Stimulated activated CD4-positive, alpha-beta T cell treated with anti-CD3 and anti-CD28 coated beads, Interleukin-2, amount 100 ng/mL, for 48 hours (primary cell): ENCODE results near the gene MAFG.

Experiments used
- DNase-seq, 2 donors: peaks; one replicate each; pipeline ENCODE4 v3.0.0-alpha.2; 2020

MAFG gene

GRCh38 chr17:81907219-81908145 is 20.1 kb downstream of the MAFG start:
- DNase-seq = no peak

- DNase-seq = no peak
These were observed 20.9 kb downstream of the MAFG start for GRCh38 chr17:81906476-81907218.

- no peak for DNase-seq
These were observed 21.5 kb downstream of the MAFG start for GRCh38 chr17:81905993-81906392.

- no peak for DNase-seq
These were observed 22.1 kb downstream of the MAFG start for GRCh38 chr17:81905424-81905875.

GRCh38 chr17:81904600-81905423 is 22.7 kb downstream of the MAFG start:
- DNase-seq = no peak

GRCh38 chr17:81903896-81904599 is 23.5 kb downstream of the MAFG start:
- no peak for DNase-seq

- DNase-seq = no peak
These were observed 24.1 kb downstream of the MAFG start for GRCh38 chr17:81903415-81903831.

GRCh38 chr17:81902653-81903414 is 24.7 kb downstream of the MAFG start:
- DNase-seq = no peak

- no peak for DNase-seq
These were observed 25.4 kb downstream of the MAFG start, which contains the start of gene NPB for GRCh38 chr17:81902023-81902652. TSS of gene NPB (plus strand) at chr17:81902238. CDS start at chr17:81902278, 40 bp downstream.

- no peak for DNase-seq
These were observed 26.1 kb downstream of the MAFG start for GRCh38 chr17:81901167-81902022.

GRCh38 chr17:81900181-81900820 is 27.2 kb downstream of the MAFG start:
- no peak for DNase-seq

- DNase-seq = no peak
These were observed 27.9 kb downstream of the MAFG start for GRCh38 chr17:81899514-81900166.

- DNase-seq = no peak
These were observed 28.6 kb downstream of the MAFG start for GRCh38 chr17:81898885-81899284.

GRCh38 chr17:81898029-81898866 is 29.3 kb downstream of the MAFG start:
- no peak for DNase-seq

GRCh38 chr17:81895400-81895799 is 32.1 kb downstream of the MAFG start:
- no peak for DNase-seq

GRCh38 chr17:81891303-81891552 is 36.3 kb downstream of the MAFG start:
- no peak for DNase-seq

GRCh38 chr17:81890447-81891302 is 36.9 kb downstream of the MAFG start:
- no peak for DNase-seq
